Ishikawa (cell line): ENCODE results near the gene ABCB9.

Experiments used
- CREB1 ChIP-seq: IDR thresholded peaks from 2 replicates; pipeline ENCODE4 v1.6.1; 2012; ENCODE audit warnings: low read depth
- EP300 ChIP-seq: IDR thresholded peaks from 2 replicates; pipeline ENCODE4 v1.6.1; 2012; ENCODE audit warnings: borderline replicate concordance
- TAF1 ChIP-seq: IDR thresholded peaks from 2 replicates; pipeline ENCODE4 v1.6.1; 2012; ENCODE audit warnings: low read depth, mild to moderate bottlenecking
- TF ChIP-seq, protein P1 (sequence below): IDR thresholded peaks from 2 replicates; pipeline ENCODE4 v1.6.1; 2012

DNA sequence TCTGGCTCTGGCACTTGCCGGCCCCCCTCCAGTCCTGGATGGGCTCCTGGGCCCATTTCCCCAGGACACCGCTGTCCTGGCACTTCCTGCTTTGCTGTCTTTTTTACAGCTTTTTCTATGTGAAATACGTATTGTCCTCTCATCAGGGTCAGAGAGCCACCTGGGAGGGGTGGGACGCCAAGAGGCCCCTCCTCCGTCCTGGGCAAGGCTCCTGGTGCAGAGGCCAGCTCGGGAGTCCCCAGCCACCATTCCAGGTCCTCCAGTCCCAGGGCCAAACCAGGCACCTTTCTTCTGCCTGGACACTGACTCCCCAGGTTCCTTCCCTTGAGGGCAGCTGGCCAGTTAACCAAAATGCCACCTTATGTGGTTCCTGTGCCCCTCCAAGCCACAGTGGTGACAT is 37.0 kb upstream of the ABCB9 start:
- TF ChIP-seq, protein P1, sequence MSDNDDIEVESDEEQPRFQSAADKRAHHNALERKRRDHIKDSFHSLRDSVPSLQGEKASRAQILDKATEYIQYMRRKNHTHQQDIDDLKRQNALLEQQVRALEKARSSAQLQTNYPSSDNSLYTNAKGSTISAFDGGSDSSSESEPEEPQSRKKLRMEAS: no peak
- no peak for TF ChIP-seq EP300
- no peak for TF ChIP-seq TAF1
- TF ChIP-seq CREB1: no peak
